ENCODE measurements around the gene SEBOX.
A peak's percentile ranks its signal among the peaks of the same experiment; 100 is the strongest.

Gene SEBOX

DNA sequence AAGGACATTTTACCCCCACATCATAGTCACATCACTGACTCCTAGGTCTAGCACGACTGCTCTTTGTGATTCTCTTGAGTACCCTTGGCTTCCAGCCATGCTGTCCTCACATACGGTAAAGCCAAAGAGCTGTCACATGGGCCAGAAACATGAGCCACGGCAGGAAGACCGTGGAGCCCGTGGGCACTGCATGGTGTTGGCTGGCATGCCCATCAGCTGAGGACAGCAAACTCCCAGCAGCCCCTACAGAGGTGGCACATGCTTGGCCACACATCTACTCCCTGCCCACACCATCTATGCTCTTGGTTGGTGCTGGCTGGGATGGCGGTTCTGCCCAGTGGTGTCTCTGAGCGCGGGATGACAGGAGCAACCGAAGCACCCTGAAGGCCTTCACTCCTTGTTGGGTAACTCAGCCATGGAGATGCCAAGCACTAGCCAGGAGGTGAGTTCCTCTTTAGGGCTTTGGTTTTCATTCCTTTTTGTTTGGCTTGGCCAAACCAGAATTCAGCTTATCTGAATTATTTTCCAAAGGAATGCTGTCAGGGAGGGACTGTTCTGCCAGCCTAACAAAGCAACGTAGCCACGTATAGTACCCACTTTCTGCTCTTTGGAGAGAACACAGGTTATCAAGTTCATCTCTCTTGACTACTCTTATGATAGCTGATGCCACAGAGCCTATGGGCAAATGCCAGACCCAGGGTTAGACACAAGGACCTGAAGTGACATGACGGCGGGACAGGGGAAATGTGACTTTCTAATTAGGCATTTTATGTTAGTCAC, 19.4 kb downstream of the SEBOX start:
- Histone ChIP-seq H3F3A (ENCODE audit: insufficient read depth, low read length) (peaks cover 22% of the 10 kb centered on the region), H3K27ac (ENCODE audit: low read length) (no peak overlapping the region), H2AFZ (ENCODE audit: low read length) (no peak overlapping the region), H3K4me2 (ENCODE audit: low read depth, low read length) (no peak overlapping the region), H3K27me3 (replicated peaks; ENCODE audit: insufficient read depth, low read length) (no peaks in the 10 kb centered on the region), H3K79me2 (ENCODE audit: low read length) (no peaks in the 10 kb centered on the region), H3K9me3 (replicated peaks; ENCODE audit: insufficient read depth, low read length) (no peaks in the 10 kb centered on the region), H3K36me3 (replicated peaks; ENCODE audit: insufficient read depth, low read length) (peaks cover 14% of the 10 kb centered on the region), H4K20me1 (ENCODE audit: insufficient read depth, low read length) (no peaks in the 10 kb centered on the region), H3K9ac (ENCODE audit: low read length) (no peak overlapping the region), H3K4me1 (ENCODE audit: low read length) (peaks cover 26% of the 10 kb centered on the region), H3K4me3 (ENCODE audit: low read length) (no peak overlapping the region), H3K9me2 (replicated peaks; ENCODE audit: insufficient read depth, low read length) (no peaks in the 10 kb centered on the region)
- TF ChIP-seq CTCF (IDR thresholded peaks at IDR 0.05; ENCODE audit: low read length) = no peak
- no peak for TF ChIP-seq EZH2 (optimal IDR thresholded peaks at IDR 0.05; ENCODE audit: low read depth, low read length)
- no peak for TF ChIP-seq EZH2phosphoT487 (IDR thresholded peaks at IDR 0.05; ENCODE audit: low read length)
- no peak for DNase-seq

DNA sequence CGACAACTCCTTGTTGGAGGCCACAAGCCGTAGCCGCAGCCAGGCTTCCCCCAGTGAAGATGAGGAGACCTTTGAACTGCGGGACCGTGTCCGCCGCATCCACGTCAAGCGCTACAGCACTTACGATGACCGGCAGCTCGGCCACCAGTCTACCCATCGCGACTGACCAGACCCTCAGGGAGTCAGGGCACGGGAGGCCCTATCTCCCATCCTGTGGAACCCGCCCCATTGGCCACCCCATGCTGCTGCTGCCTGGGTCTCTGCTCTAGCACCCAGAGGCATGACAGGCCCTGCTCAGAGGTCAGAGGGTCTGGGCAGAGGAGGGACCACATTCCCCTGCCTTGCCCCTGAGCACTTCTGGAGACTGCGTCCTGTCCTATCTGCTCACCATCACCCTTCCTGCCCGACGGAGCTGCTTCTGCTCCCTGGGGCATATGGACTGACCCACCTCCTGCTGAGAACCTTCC, 20.5 kb downstream of the SEBOX start:
- no peak overlapping the region for H3K4me3 ChIP-seq (ENCODE audit: low read length)
- TF ChIP-seq EZH2phosphoT487 (IDR thresholded peaks at IDR 0.05; ENCODE audit: low read length) (no peak), CTCF (IDR thresholded peaks at IDR 0.05; ENCODE audit: low read length) (no peak), EZH2 (optimal IDR thresholded peaks at IDR 0.05; ENCODE audit: low read depth, low read length) (no peak)
- H3K9ac ChIP-seq (ENCODE audit: low read length) = no peak overlapping the region
- H3K36me3 ChIP-seq (replicated peaks; ENCODE audit: insufficient read depth, low read length) = peaks cover 14% of the 10 kb centered on the region
- peaks cover 26% of the 10 kb centered on the region for H3K4me1 ChIP-seq (ENCODE audit: low read length)
- peaks cover 22% of the 10 kb centered on the region for H3F3A ChIP-seq (ENCODE audit: insufficient read depth, low read length)
- no peak for DNase-seq
- H3K4me2 ChIP-seq (ENCODE audit: low read depth, low read length) = peak overlapping the region; percentile 48
- no peaks in the 10 kb centered on the region for H3K9me3 ChIP-seq (replicated peaks; ENCODE audit: insufficient read depth, low read length)
- no peak overlapping the region for H2AFZ ChIP-seq (ENCODE audit: low read length)
- H3K27me3 ChIP-seq (replicated peaks; ENCODE audit: insufficient read depth, low read length) = no peaks in the 10 kb centered on the region
- H4K20me1 ChIP-seq (ENCODE audit: insufficient read depth, low read length) = no peaks in the 10 kb centered on the region
- H3K9me2 ChIP-seq (replicated peaks; ENCODE audit: insufficient read depth, low read length) = no peaks in the 10 kb centered on the region
- peak overlapping the region; percentile 75; the same call in 1 of the 2 replicates for H3K27ac ChIP-seq (ENCODE audit: low read length)
- peaks cover under 1% of the 10 kb centered on the region; the same call in 1 of the 2 replicates for H3K79me2 ChIP-seq (ENCODE audit: low read length)

GRCh38 chr17:28344011-28344410, 21.0 kb downstream of the SEBOX start:
- Histone ChIP-seq H3K4me1 (ENCODE audit: low read length) (peaks cover 26% of the 10 kb centered on the region), H3K36me3 (replicated peaks; ENCODE audit: insufficient read depth, low read length) (peaks cover 14% of the 10 kb centered on the region), H4K20me1 (ENCODE audit: insufficient read depth, low read length) (no peaks in the 10 kb centered on the region), H3K27me3 (replicated peaks; ENCODE audit: insufficient read depth, low read length) (no peaks in the 10 kb centered on the region), H3K9me3 (replicated peaks; ENCODE audit: insufficient read depth, low read length) (no peaks in the 10 kb centered on the region), H3K4me2 (ENCODE audit: low read depth, low read length) (peak overlapping the region; percentile 48), H3K9ac (ENCODE audit: low read length) (no peak overlapping the region), H2AFZ (ENCODE audit: low read length) (no peak overlapping the region), H3F3A (ENCODE audit: insufficient read depth, low read length) (peaks cover 22% of the 10 kb centered on the region), H3K9me2 (replicated peaks; ENCODE audit: insufficient read depth, low read length) (no peaks in the 10 kb centered on the region), H3K27ac (ENCODE audit: low read length) (peak overlapping the region; percentile 75; the same call in 1 of the 2 replicates), H3K4me3 (ENCODE audit: low read length) (no peak overlapping the region), H3K79me2 (ENCODE audit: low read length) (peaks cover 4% of the 10 kb centered on the region; the same call in 1 of the 2 replicates)
- DNase-seq = no peak
- TF ChIP-seq CTCF (IDR thresholded peaks at IDR 0.05; ENCODE audit: low read length) (no peak), EZH2phosphoT487 (IDR thresholded peaks at IDR 0.05; ENCODE audit: low read length) (no peak), EZH2 (optimal IDR thresholded peaks at IDR 0.05; ENCODE audit: low read depth, low read length) (no peak)
